Measurements from ENCODE around the gene DLG4.

DLG4 gene

DNA sequence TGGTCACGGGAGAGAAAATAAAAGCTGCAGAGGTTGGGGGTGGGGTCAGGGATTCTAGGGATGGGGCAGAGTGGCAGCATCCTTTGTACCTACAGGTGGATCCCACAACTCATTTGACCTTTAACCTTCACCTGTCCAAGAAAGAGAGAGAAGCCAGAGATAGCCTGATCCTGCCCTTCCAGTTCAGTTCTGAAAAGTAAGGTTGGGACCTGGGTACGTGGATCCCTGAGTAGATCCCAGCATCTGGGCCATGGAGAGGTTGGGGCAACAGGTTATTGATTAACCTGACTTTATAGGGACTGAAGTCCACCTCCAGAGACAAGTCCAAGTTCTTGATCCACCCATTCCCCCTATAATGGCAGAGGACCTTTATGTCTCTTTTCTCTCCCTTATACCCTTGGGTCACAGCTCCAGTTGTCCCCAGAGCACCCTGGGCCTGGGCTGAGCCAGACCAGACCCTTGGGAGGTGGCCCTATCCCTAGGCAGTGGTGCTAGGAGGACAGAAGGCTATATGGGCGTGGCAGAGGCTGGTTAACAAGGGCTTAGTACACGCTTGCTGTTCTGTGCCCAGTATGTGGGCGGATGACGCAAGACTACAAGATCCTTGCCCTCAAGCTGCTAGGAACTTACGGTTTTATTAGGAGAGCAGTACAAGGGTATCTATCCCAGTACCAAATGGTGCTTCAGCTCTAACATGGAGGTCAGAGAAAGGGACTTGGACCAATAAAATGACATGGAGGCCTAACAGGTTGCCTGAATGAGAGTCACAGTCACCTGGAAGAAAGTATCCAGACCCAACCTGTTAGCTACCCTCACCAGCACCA, 39.3 kb upstream of the DLG4 start:
- no peak for DNase-seq
- Histone ChIP-seq H3K27ac (ENCODE audit: insufficient read depth, low read length, poor library complexity, severe bottlenecking) (no peak overlapping the region), H3K27me3 (replicated peaks; ENCODE audit: control insufficient read depth, insufficient read depth, low read length, poor library complexity, severe bottlenecking) (no peaks in the 10 kb centered on the region)

DNA sequence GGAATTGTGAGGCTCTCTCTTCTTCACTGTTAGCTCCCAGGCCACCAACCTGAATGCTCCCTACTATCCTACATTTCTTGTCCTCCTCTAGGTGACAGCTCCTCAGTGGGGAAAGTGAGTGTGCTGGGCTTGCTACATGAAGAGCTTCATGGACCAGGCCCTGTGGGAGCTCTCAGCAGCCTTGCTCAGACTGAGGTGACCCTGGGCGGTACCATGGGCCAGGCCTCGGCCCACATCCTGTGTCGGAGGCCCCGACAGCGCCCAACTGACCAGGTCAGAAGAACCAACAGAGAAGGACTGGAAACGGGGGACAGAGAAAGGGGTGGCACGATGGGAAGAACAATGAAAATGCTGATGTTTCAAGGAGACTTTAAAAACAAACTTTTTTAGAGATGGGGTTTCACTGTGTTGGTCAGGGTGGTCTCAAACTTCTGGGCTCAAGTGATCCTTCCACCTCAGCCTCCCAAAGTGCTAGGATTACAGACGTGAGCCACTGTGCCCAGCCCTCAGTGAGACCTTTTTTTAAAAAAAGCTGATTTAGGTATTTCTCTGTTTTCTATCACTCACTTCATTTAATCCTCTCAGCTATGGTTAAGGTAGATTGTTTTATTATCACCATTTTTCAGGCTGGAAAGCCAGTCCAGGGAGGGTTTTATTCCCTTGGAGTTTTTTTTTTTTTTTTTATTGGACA, 37.3 kb upstream of the DLG4 start:
- DNase-seq: no peak
- Histone ChIP-seq H3K36me3 (ENCODE audit: control insufficient read depth, insufficient read depth, low read length) (peaks cover 23% of the 10 kb centered on the region), H3K27ac (ENCODE audit: insufficient read depth, low read length, poor library complexity, severe bottlenecking) (no peak overlapping the region), H3K4me3 (ENCODE audit: insufficient read depth, low read depth, low read length, poor library complexity, severe bottlenecking) (no peak overlapping the region), H3K4me1 (ENCODE audit: control insufficient read depth, insufficient read depth, low read length, poor library complexity, severe bottlenecking) (peaks cover 21% of the 10 kb centered on the region), H3K27me3 (replicated peaks; ENCODE audit: control insufficient read depth, insufficient read depth, low read length, poor library complexity, severe bottlenecking) (no peaks in the 10 kb centered on the region), H3K9me3 (ENCODE audit: control insufficient read depth, low read length) (no peaks in the 10 kb centered on the region)

More for the DNA sequence above, 39.3 kb upstream of the DLG4 start:
- H3K4me1 ChIP-seq (ENCODE audit: control insufficient read depth, insufficient read depth, low read length, poor library complexity, severe bottlenecking): peaks cover 30% of the 10 kb centered on the region
- H3K9me3 ChIP-seq (ENCODE audit: control insufficient read depth, low read length): no peaks in the 10 kb centered on the region
- no peak overlapping the region for H3K4me3 ChIP-seq (ENCODE audit: insufficient read depth, low read depth, low read length, poor library complexity, severe bottlenecking)
- H3K36me3 ChIP-seq (ENCODE audit: control insufficient read depth, insufficient read depth, low read length): peaks cover 23% of the 10 kb centered on the region

GRCh38 chr17:7254511-7254910, 34.9 kb upstream of the DLG4 start:
- H3K27me3 ChIP-seq (replicated peaks; ENCODE audit: control insufficient read depth, insufficient read depth, low read length, poor library complexity, severe bottlenecking): no peaks in the 10 kb centered on the region
- H3K4me1 ChIP-seq (ENCODE audit: control insufficient read depth, insufficient read depth, low read length, poor library complexity, severe bottlenecking): peaks cover 23% of the 10 kb centered on the region
- H3K27ac ChIP-seq (ENCODE audit: insufficient read depth, low read length, poor library complexity, severe bottlenecking): no peak overlapping the region
- no peak for DNase-seq
- peaks cover 23% of the 10 kb centered on the region for H3K36me3 ChIP-seq (ENCODE audit: control insufficient read depth, insufficient read depth, low read length)
- H3K9me3 ChIP-seq (ENCODE audit: control insufficient read depth, low read length): no peaks in the 10 kb centered on the region
- no peak overlapping the region for H3K4me3 ChIP-seq (ENCODE audit: insufficient read depth, low read depth, low read length, poor library complexity, severe bottlenecking)

GRCh38 chr17:7253082-7253481, 33.4 kb upstream of the DLG4 start:
- DNase-seq: no peak
- Histone ChIP-seq H3K4me1 (ENCODE audit: control insufficient read depth, insufficient read depth, low read length, poor library complexity, severe bottlenecking) (peaks cover 31% of the 10 kb centered on the region), H3K4me3 (ENCODE audit: insufficient read depth, low read depth, low read length, poor library complexity, severe bottlenecking) (peak overlapping the region; percentile 100), H3K27me3 (replicated peaks; ENCODE audit: control insufficient read depth, insufficient read depth, low read length, poor library complexity, severe bottlenecking) (no peaks in the 10 kb centered on the region), H3K9me3 (ENCODE audit: control insufficient read depth, low read length) (no peaks in the 10 kb centered on the region), H3K36me3 (ENCODE audit: control insufficient read depth, insufficient read depth, low read length) (peaks cover 14% of the 10 kb centered on the region), H3K27ac (ENCODE audit: insufficient read depth, low read length, poor library complexity, severe bottlenecking) (peak overlapping the region; percentile 96)

DNA sequence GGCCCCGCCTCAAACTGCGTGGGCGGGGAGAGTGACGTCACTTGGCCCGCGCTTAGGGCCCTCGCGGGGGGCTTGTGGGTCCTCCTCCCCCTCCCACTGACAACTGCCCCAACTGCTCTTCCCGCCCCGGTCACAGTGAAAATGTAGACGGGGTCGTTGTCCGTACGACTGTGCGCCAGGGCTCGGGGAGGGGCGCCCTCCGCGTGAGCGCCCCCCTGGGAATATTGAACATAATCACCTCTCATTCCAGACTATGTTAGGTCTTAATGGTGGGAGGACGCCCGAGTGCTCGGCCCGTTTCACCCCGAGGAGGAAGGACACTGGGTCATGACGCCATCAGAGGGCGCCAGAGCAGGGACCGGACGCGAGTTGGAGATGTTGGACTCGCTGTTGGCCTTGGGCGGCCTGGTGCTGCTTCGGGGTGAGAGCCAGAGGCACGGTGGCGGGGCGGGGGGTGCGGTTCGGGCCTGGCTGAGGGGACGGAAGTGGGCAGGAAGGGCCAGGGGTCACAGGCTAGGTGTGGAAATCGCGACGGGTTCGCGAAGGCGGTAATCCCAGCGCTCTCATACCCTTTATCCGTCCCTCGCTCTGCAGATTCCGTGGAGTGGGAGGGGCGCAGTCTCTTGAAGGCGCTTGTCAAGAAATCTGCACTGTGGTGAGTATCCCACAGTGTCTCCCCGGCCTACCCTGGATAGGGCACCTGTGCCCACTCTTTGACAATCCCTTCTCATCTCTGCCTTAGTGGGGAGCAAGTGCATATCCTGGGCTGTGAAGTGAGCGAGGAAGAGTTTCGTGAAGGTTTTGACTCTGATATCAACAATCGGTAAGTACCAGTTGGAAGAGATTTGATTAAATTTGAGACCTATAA, 32.8 kb upstream of the DLG4 start, which contains the start of gene ELP5:
TSS of gene ELP5 (plus strand) at position 40 of the 868 bp plus-strand sequence. CDS start at position 376, 336 bp downstream.
- Histone ChIP-seq H3K4me3 (ENCODE audit: insufficient read depth, low read depth, low read length, poor library complexity, severe bottlenecking) (peak within 1 kb of the TSS; percentile 100), H3K27me3 (replicated peaks; ENCODE audit: control insufficient read depth, insufficient read depth, low read length, poor library complexity, severe bottlenecking) (no peaks in the 10 kb centered on the region), H3K4me1 (ENCODE audit: control insufficient read depth, insufficient read depth, low read length, poor library complexity, severe bottlenecking) (peaks cover 31% of the 10 kb centered on the region), H3K36me3 (ENCODE audit: control insufficient read depth, insufficient read depth, low read length) (peaks cover 14% of the 10 kb centered on the region), H3K27ac (ENCODE audit: insufficient read depth, low read length, poor library complexity, severe bottlenecking) (peak within 1 kb of the TSS; percentile 96), H3K9me3 (ENCODE audit: control insufficient read depth, low read length) (no peaks in the 10 kb centered on the region)
- peak; percentile 79 to 86 (median 79) for DNase-seq

GRCh38 chr17:7251661-7252175, 32.1 kb upstream of the DLG4 start, which contains the start of gene CTDNEP1:
Gene CTDNEP1 (minus strand): TSS chr17:7251734. CDS start chr17:7251296, 438 bp downstream.
- Histone ChIP-seq H3K9me3 (ENCODE audit: control insufficient read depth, low read length) (no peaks in the 10 kb centered on the region), H3K4me1 (ENCODE audit: control insufficient read depth, insufficient read depth, low read length, poor library complexity, severe bottlenecking) (peaks cover 31% of the 10 kb centered on the region), H3K27ac (ENCODE audit: insufficient read depth, low read length, poor library complexity, severe bottlenecking) (peak within 1 kb of the TSS; percentile 96), H3K36me3 (ENCODE audit: control insufficient read depth, insufficient read depth, low read length) (peaks cover 13% of the 10 kb centered on the region), H3K27me3 (replicated peaks; ENCODE audit: control insufficient read depth, insufficient read depth, low read length, poor library complexity, severe bottlenecking) (no peaks in the 10 kb centered on the region), H3K4me3 (ENCODE audit: insufficient read depth, low read depth, low read length, poor library complexity, severe bottlenecking) (peak within 1 kb of the TSS; percentile 100)
- DNase-seq: peak; percentile 97 to 100 (median 99)

GRCh38 chr17:7250695-7251627, 31.3 kb upstream of the DLG4 start:
- Histone ChIP-seq H3K9me3 (ENCODE audit: control insufficient read depth, low read length) (no peaks in the 10 kb centered on the region), H3K36me3 (ENCODE audit: control insufficient read depth, insufficient read depth, low read length) (peaks cover 17% of the 10 kb centered on the region), H3K4me3 (ENCODE audit: insufficient read depth, low read depth, low read length, poor library complexity, severe bottlenecking) (peak overlapping the region; percentile 100), H3K27ac (ENCODE audit: insufficient read depth, low read length, poor library complexity, severe bottlenecking) (peak overlapping the region; percentile 96), H3K4me1 (ENCODE audit: control insufficient read depth, insufficient read depth, low read length, poor library complexity, severe bottlenecking) (peaks cover 31% of the 10 kb centered on the region), H3K27me3 (replicated peaks; ENCODE audit: control insufficient read depth, insufficient read depth, low read length, poor library complexity, severe bottlenecking) (no peaks in the 10 kb centered on the region)
- no peak for DNase-seq

DNA sequence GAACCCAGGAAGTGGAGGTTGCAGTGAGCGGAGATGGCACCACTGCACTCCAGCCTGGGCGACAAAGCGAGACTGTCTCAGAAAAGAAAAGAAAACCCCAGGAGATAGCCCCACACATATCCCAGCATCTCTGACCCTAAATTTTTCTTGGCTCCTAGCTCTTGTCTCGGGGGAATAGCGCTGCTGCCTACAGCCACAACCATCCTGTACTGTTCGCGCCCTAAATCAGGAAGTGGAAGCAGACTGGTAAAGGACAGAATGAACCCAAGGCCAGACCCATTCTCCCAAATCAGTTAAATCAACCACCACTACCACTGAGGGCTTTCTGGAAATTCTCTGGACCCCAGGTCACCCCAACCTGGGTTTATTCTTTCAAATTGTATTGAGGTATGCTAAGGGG, 30.2 kb upstream of the DLG4 start:
- Histone ChIP-seq H3K4me3 (ENCODE audit: insufficient read depth, low read depth, low read length, poor library complexity, severe bottlenecking) (peak overlapping the region; percentile 100), H3K9me3 (ENCODE audit: control insufficient read depth, low read length) (no peaks in the 10 kb centered on the region), H3K27ac (ENCODE audit: insufficient read depth, low read length, poor library complexity, severe bottlenecking) (peak overlapping the region; percentile 96), H3K4me1 (ENCODE audit: control insufficient read depth, insufficient read depth, low read length, poor library complexity, severe bottlenecking) (peaks cover 31% of the 10 kb centered on the region), H3K27me3 (replicated peaks; ENCODE audit: control insufficient read depth, insufficient read depth, low read length, poor library complexity, severe bottlenecking) (no peaks in the 10 kb centered on the region), H3K36me3 (ENCODE audit: control insufficient read depth, insufficient read depth, low read length) (peaks cover 18% of the 10 kb centered on the region)
- no peak for DNase-seq

DNA sequence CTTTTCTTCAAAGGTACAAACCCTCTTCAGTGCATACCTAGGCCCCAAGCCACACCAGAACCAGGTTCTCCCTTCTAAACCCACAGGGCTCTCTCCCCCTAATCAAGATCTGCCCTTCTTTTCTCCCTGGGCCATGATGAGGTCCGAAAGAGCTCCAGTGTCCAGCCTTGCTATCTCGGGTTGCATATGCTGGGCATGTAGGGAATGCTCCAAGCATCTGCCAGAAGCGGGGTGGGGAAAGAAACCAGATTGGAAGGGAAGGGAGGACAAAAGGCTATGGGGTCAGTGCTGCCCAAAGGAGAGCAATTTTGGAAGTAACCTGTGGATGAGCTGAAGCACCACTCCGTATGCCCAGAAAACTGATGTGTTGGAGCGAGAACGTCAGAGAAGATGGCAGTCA, 29.6 kb upstream of the DLG4 start:
- no peak for DNase-seq
- no peaks in the 10 kb centered on the region for H3K27me3 ChIP-seq (replicated peaks; ENCODE audit: control insufficient read depth, insufficient read depth, low read length, poor library complexity, severe bottlenecking)
- peaks cover 19% of the 10 kb centered on the region for H3K36me3 ChIP-seq (ENCODE audit: control insufficient read depth, insufficient read depth, low read length)
- H3K4me1 ChIP-seq (ENCODE audit: control insufficient read depth, insufficient read depth, low read length, poor library complexity, severe bottlenecking): peaks cover 31% of the 10 kb centered on the region
- H3K9me3 ChIP-seq (ENCODE audit: control insufficient read depth, low read length): no peaks in the 10 kb centered on the region
- H3K27ac ChIP-seq (ENCODE audit: insufficient read depth, low read length, poor library complexity, severe bottlenecking): peak overlapping the region; percentile 96
- H3K4me3 ChIP-seq (ENCODE audit: insufficient read depth, low read depth, low read length, poor library complexity, severe bottlenecking): no peak overlapping the region
